Heart right ventricle (tissue), 16 donors: ENCODE measurements around the gene TIMM44. TPM values are rescaled to one million over a fixed set of nuclear protein-coding genes. Genes with fewer than 3 reads are reported as not detected.

Experiments
- ATAC-seq, 8 donors: fragments of 200-7000 bp; cut with Tn5 transposase; one replicate each; pipeline ENCODE4 v1.9.1; 2020; ENCODE audit warnings: mild to moderate bottlenecking in 8 of 8, moderate library complexity in 8 of 8, moderate number of reproducible peaks in 1 of 8
- DNase-seq, 2 donors: peaks; one replicate each; pipeline ENCODE4 v3.0.0-alpha.2; 2020
- H3K27ac ChIP-seq, 10 donors: fragments of 200-600 bp; sonication (generic) in 2 of 10; one replicate each; pipeline versions ENCODE4 v1.5.0 to v1.8.0; 2020 to 2022; ENCODE audit warnings: mild to moderate bottlenecking in 3 of 10
- H3K27me3 ChIP-seq, 7 donors: fragments of 200-600 bp; one replicate each; pipeline ENCODE4 v1.8.0; 2021 to 2022; ENCODE audit warnings: mild to moderate bottlenecking in 2 of 7
- H3K36me3 ChIP-seq, 9 donors: fragments of 200-600 bp; sonication (generic) in 1 of 9; one replicate each; pipeline versions ENCODE4 v1.5.0 to v1.8.0; 2020 to 2022; ENCODE audit warnings: mild to moderate bottlenecking in 2 of 9
- H3K4me1 ChIP-seq, 9 donors: fragments of 200-600 bp; sonication (generic) in 1 of 9; one replicate each; pipeline versions ENCODE4 v1.5.0 to v1.8.0; 2020 to 2022; ENCODE audit warnings: mild to moderate bottlenecking in 4 of 9
- H3K4me3 ChIP-seq, 10 donors: fragments of 200-600 bp; sonication (generic) in 2 of 10; one replicate each; pipeline versions ENCODE4 v1.5.0 to v1.8.0; 2020 to 2022; ENCODE audit warnings: mild to moderate bottlenecking in 7 of 10, moderate library complexity in 2 of 10
- H3K9me3 ChIP-seq, 11 donors: fragments of 200-600 bp in 10 of 11; sonication (generic) in 2 of 11; one replicate each; pipeline versions ENCODE4 v1.5.0 to v1.8.0; 2013 to 2022; ENCODE audit warnings: mild to moderate bottlenecking in 2 of 11, control low read depth in 1 of 11, moderate library complexity in 1 of 11
- WGBS, 2 donors: extraction: QIAGEN DNeasy Blood & Tissue Kit; methylation state at CpG; one replicate each; pipeline ENCODE4 v1.1.7; 2013; ENCODE audit warnings: inconsistent platforms in 1 of 2; 5-methylcytosine and 5-hydroxymethylcytosine counted together
- intact Hi-C, 10 donors: fragments of 100-400 bp; cut with DNase I; formaldehyde crosslinking; loops; one replicate each; pipeline versions ENCODE4 v1.11.1 to v1.14.2; 2022
- polyA plus RNA-seq, 2 donors: library from polyadenylated mRNA; stranded (reverse); fragments of 200-250 nt; gene quantifications; one replicate each; pipeline ENCODE4 v1.2.3, GENCODE V29; 2013
- total RNA-seq, 10 donors: library from RNA; stranded (reverse); fragmentation: NEBNext Ultra II Directional in 3 of 10; extraction: Animal tissue kit (Norgen Biotek cat#: 25700) in 3 of 10; gene quantifications; one replicate each; pipeline versions ENCODE4 v1.2.1 to v1.2.4, GENCODE V29; 2021 to 2023
- TF ChIP-seq, protein P1 (sequence below), 9 donors: fragments of 200-600 bp; sonication (generic) in 2 of 9; IDR thresholded peaks; one replicate each; pipeline versions ENCODE4 v1.5.0 to v1.8.0; 2021 to 2022; ENCODE audit warnings: antibody characterized with exemption in 9 of 9, mild to moderate bottlenecking in 5 of 9, moderate library complexity in 1 of 9
- donor health status: Arrhythmogenic right ventricular cardiomyopathy.
- donor health status: ischemic (EF 13 %, LVEDD 7.1; RV severe dilation, severe dysfunction).
- donor health status: healthy with polysubstance abuse.
- donor health status: DM: no; HTN: yes; CAD: no.
- donor health status: DM: no; HTN: no; CAD: no.
- donor health status: ischemic (EF 25% LVEDD 6.9; RV normal size, moderate dysfunction).
- donor health status: ischemic (EF 25% LVEDD 5.7; RV mildly dilated, moderate dysfunction).
- donor health status: healthy.
- donor health status: DM: yes; HTN: yes; CAD: no.
- donor health status: Ischemic cardiomyopathy.
- donor health status: ischemic (EF 35%, LVEDD 5.7; RV mildly dilated, moderate dysfunction).
- donor health status: nonischemic (EF 11% LVEDD 7.7; RV severe dilation, severe dysfunction).
- donor health status: DM: yes; HTN: yes; CAD: no.
- donor health status: PGD.
- donor health status: ischemic (EF 29% LVEDD 5.4; RV normal size, mild dysfunction).
- donor health status: nonischemic (EF 23%, LVEDD 6.1; RV moderate dilation, normal function).

The TIMM44 gene
- total and polyA plus RNA-seq, 12 donors, result 54.9 to 188 (median 73.1) TPM

DNA sequence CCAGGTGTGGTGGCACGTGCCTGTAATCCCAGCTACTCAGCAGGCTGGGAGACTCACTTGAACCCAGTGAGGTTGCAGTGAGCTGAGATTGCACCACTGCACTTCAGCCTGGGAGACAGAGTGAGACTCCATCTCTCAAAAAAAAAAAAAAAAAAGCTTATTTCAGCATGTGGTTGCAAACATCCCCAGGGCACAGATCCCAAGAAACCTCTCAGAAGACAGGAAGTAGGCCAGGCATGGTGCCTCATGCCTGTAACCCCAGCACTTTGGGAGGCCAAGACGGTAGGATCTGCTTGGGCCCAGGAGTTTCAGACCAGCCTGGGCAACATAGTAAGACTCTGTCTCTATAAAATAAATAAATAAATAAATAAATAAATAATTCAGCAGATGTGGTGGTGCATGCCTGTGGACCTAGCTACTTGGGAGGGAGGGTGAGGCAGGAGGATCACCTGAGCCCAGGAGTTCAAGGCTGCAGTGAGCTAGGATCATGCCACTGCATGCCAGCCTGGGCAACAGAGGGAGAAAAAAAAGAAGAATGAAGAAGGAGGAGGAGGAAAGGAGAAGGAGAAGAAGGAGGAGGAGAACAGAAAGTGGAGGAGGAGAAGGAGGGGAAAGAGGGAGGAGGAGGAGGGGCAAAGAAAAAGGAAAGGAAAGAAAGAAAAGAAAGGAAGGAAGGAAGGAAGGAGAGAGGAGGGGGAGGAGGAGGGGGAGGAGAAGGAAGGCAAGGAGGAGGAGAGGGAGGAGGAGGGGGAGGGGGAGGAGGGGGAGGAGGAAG lies 59.5 kb downstream of the TIMM44 start:
- Histone ChIP-seq H3K27ac (no peak overlapping the region), H3K36me3 (no peaks in the 10 kb centered on the region), H3K9me3 (no peaks in the 10 kb centered on the region), H3K27me3 (peaks cover 0 to 22% (median 19%) of the 10 kb centered on the region in 7 donors), H3K4me3 (no peak overlapping the region), H3K4me1 (peaks cover 0 to 8% (median 3%) of the 10 kb centered on the region in 9 donors)
- WGBS, 2 donors, result 84% methylated on average over 2 of the region's 2 CpGs
- no peak for DNase-seq
- intact Hi-C loops, result no loop called here
- ATAC-seq, result no peak
- TF ChIP-seq, protein P1, sequence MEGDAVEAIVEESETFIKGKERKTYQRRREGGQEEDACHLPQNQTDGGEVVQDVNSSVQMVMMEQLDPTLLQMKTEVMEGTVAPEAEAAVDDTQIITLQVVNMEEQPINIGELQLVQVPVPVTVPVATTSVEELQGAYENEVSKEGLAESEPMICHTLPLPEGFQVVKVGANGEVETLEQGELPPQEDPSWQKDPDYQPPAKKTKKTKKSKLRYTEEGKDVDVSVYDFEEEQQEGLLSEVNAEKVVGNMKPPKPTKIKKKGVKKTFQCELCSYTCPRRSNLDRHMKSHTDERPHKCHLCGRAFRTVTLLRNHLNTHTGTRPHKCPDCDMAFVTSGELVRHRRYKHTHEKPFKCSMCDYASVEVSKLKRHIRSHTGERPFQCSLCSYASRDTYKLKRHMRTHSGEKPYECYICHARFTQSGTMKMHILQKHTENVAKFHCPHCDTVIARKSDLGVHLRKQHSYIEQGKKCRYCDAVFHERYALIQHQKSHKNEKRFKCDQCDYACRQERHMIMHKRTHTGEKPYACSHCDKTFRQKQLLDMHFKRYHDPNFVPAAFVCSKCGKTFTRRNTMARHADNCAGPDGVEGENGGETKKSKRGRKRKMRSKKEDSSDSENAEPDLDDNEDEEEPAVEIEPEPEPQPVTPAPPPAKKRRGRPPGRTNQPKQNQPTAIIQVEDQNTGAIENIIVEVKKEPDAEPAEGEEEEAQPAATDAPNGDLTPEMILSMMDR (IDR thresholded peaks at IDR 0.05), result no peak

DNA sequence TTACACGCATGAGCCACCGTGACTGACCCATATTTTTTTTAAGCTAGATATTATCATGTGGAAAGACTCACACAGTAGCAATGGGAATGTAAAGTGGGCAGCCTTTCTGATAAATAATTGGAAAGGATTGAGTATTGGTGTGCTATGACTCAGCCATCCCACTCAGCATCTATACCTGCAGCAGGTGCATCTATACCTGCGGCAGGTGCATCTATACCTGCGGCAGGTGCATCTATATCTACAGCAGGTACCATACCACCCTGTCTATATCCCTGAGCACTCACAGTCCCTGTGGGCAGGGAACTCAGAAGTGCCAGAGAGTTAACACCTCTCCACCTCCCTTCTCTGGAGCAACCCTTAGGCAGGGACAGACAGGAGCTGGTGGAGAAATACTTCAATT lies 60.4 kb downstream of the TIMM44 start:
- H3K27ac ChIP-seq, result no peak overlapping the region
- H3K4me3 ChIP-seq, result no peak overlapping the region
- peaks cover 0 to 2% (median 0%) of the 10 kb centered on the region in 9 donors for H3K4me1 ChIP-seq
- DNase-seq, result no peak
- intact Hi-C loops, result no loop called here
- WGBS, 2 donors, result 83 to 94% methylated on average over 4 of the region's 4 CpGs
- no peaks in the 10 kb centered on the region for H3K36me3 ChIP-seq
- no peaks in the 10 kb centered on the region for H3K9me3 ChIP-seq
- H3K27me3 ChIP-seq, result peaks cover 0 to 14% (median 10%) of the 10 kb centered on the region in 7 donors
- ATAC-seq, result no peak
- TF ChIP-seq, protein P1 (IDR thresholded peaks at IDR 0.05), result no peak

DNA sequence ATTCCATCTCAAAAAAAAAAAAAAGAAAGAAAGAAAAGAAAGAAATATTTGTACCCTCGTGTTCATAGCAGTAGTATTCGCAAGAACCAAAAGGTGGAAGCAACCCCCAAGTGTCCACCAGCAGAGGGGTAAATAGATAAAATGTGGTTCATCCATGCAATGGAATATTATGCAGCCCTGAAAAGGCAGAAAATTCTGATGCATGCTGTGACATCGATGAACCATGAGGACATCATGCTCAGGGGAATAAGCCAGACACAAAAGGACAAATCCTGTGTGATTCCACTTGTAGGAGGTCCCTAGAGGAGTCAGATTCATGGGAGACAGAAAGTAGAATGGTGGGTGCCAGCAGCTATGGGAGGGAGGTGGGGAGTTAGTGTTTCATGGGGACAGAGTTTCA lies 61.6 kb downstream of the TIMM44 start:
- no peak for DNase-seq
- H3K9me3 ChIP-seq, result no peaks in the 10 kb centered on the region
- intact Hi-C loops, result no loop called here
- H3K36me3 ChIP-seq, result no peaks in the 10 kb centered on the region
- H3K27ac ChIP-seq, result no peak overlapping the region
- peaks cover 0 to 6% (median 0%) of the 10 kb centered on the region in 7 donors for H3K27me3 ChIP-seq
- TF ChIP-seq, protein P1 (IDR thresholded peaks at IDR 0.05), result no peak
- no peak overlapping the region for H3K4me3 ChIP-seq
- 94 to 95% methylated on average over 3 of the region's 3 CpGs for WGBS, 2 donors
- no peak for ATAC-seq
- no peaks in the 10 kb centered on the region for H3K4me1 ChIP-seq

DNA sequence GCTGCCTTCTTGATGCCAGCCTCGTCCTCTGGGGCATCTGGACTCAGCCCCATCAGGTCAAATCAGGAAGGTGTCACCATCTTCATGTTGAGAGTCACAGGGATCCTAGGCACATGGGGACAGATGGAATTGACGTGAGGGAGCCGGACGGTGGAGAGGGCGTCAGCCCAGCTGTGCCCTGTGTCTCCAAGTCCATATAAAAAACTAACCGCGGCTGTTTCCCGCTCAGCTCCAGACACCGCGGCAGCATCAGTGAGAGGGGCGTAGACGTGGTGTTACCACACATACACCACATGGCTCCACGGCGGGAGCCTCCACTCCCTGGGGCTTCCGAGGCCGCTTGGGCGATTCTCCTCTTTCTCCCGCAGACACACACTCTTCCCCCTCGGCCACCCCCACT lies 63.6 kb downstream of the TIMM44 start:
- Histone ChIP-seq H3K27ac (no peak overlapping the region), H3K4me3 (no peak overlapping the region), H3K4me1 (peaks cover 0 to 1% (median 0%) of the 10 kb centered on the region in 9 donors), H3K9me3 (no peaks in the 10 kb centered on the region), H3K36me3 (no peaks in the 10 kb centered on the region), H3K27me3 (peaks cover 0 to 27% (median 8%) of the 10 kb centered on the region in 7 donors)
- TF ChIP-seq, protein P1 (IDR thresholded peaks at IDR 0.05), result no peak
- no peak for DNase-seq
- intact Hi-C loops, result no loop called here
- peak in 1 of 8 donors; percentile 22 for ATAC-seq
- WGBS, 2 donors, result 88 to 89% methylated on average over 19 of the region's 19 CpGs
